HepG2 (cell line): ENCODE results near the gene COLEC12. TPM values are rescaled to one million over a fixed set of nuclear protein-coding genes. Genes with fewer than 3 reads are reported as not detected.
A peak's percentile ranks its signal among the peaks of the same experiment; 100 is the strongest.

Experiments used
- ATAC-seq: fragments of 200-7000 bp; cut with Tn5 transposase; 3 replicates; pipeline ENCODE4 v1.9.1; 2020; ENCODE audit warnings: mild to moderate bottlenecking, moderate library complexity
- BruUV-seq: library from RNA; stranded (reverse); fragments of 400-500 nt; replicated peaks from 2 replicates; lab custom pipeline; 2021; lab: Mats Ljungman, UMichigan
- CTCF ChIA-PET: fragments of 300-600 bp; formaldehyde crosslinking; extraction: SDS; loops from one replicate; lab custom pipeline; 2021; ENCODE audit warnings: low total read pairs, inconsistent platforms, low intra/inter-chr PET ratio; lab: Yijun Ruan, JAX
- POLR2A ChIA-PET: fragments of 350-600 bp; sonication (Branson Sonifier 250); formaldehyde crosslinking; loops from one replicate; lab custom pipeline; 2020; ENCODE audit warnings: antibody characterized with exemption, inconsistent platforms; lab: Yijun Ruan, JAX
- DNase-seq: peaks from one replicate; pipeline ENCODE4 v3.0.0-alpha.2; 2015; ENCODE audit warnings: low spot score
- FAIRE-seq: peaks from 3 replicates; lab custom pipeline; 2011; peaks lifted over from hg19 to GRCh38; lab: Jason Lieb, UNC
- H2AFZ ChIP-seq: one replicate; pipeline ENCODE4 v1.6.1; 2011; ENCODE audit warnings: low read length, inconsistent platforms
- H3K27ac ChIP-seq: fragments of 300-600 bp; 3 replicates; pipeline ENCODE4 v1.8.0; 2011; ENCODE audit warnings: mixed run types, mild to moderate bottlenecking, mixed read lengths, low read length, inconsistent platforms; ENCODE audit not compliant: insufficient read depth; ENCODE audit errors: extremely low read length
- H3K27me3 ChIP-seq, 2 experiments: fragments of 200-600 bp in 1 of 2; 2 replicates in 1 of 2; 3 replicates in 1 of 2; pipeline versions ENCODE4 v1.6.0 to v1.8.0; 2011; ENCODE audit warnings: low read length in 2 of 2, mild to moderate bottlenecking in 2 of 2, moderate library complexity in 2 of 2, inconsistent platforms in 1 of 2; ENCODE audit not compliant: insufficient read depth in 2 of 2, control insufficient read depth in 1 of 2
- H3K36me3 ChIP-seq, 2 experiments: fragments of 200-600 bp in 1 of 2; replicated peaks in 1 of 2; 2 replicates in 1 of 2; 3 replicates in 1 of 2; pipeline versions ENCODE4 v1.5.1 to v1.8.0; 2011; ENCODE audit warnings: low read length in 2 of 2, inconsistent platforms in 1 of 2; ENCODE audit not compliant: insufficient read depth in 2 of 2, control insufficient read depth in 1 of 2
- H3K4me1 ChIP-seq: 2 replicates; pipeline ENCODE4 v1.5.1; 2012; ENCODE audit warnings: low read length, inconsistent platforms; ENCODE audit not compliant: insufficient read depth
- H3K4me2 ChIP-seq: 2 replicates; pipeline ENCODE4 v1.6.0; 2011; ENCODE audit warnings: low read depth, low read length, inconsistent platforms
- H3K4me3 ChIP-seq, 3 experiments: fragments of 200-600 bp in 1 of 3; sonication (generic), shearing (Covaris generic) in 1 of 3; replicated peaks in 1 of 3; 2 replicates each; pipeline ENCODE4 v1.5.1; 2011 to 2016; ENCODE audit warnings: low read length in 3 of 3, inconsistent platforms in 2 of 3, low read depth in 2 of 3, mild to moderate bottlenecking in 2 of 3, control low read depth in 1 of 3, mixed read lengths in 1 of 3; ENCODE audit not compliant: insufficient read depth in 1 of 3
- H3K79me2 ChIP-seq: one replicate; pipeline ENCODE4 v1.6.1; 2011; ENCODE audit warnings: low read length, inconsistent platforms; ENCODE audit not compliant: insufficient read depth
- H3K9ac ChIP-seq: 2 replicates; pipeline ENCODE4 v1.6.0; 2011; ENCODE audit warnings: mild to moderate bottlenecking, low read depth, low read length, inconsistent platforms; ENCODE audit not compliant: insufficient read depth
- H3K9me3 ChIP-seq: 2 replicates; pipeline ENCODE4 v1.5.1; 2012; ENCODE audit warnings: mild to moderate bottlenecking, low read length
- H4K20me1 ChIP-seq: 2 replicates; pipeline ENCODE4 v1.6.0; 2011; ENCODE audit warnings: inconsistent platforms, mild to moderate bottlenecking, low read length, moderate library complexity; ENCODE audit not compliant: insufficient read depth
- BHLHE40 ChIP-seq: IDR thresholded peaks from 2 replicates; pipeline ENCODE4 v1.6.1; 2011; ENCODE audit warnings: low read length, improper control_type of control experiment
- FOSL2 ChIP-seq: sonication (generic); formaldehyde crosslinking; IDR thresholded peaks from 2 replicates; pipeline ENCODE4 v1.4.0; 2020; ENCODE audit warnings: missing genetic modification reagents
- RAD21 ChIP-seq: fragments of 450-650 bp; formaldehyde crosslinking; IDR thresholded peaks from 2 replicates; pipeline ENCODE4 v1.5.0; 2020; ENCODE audit warnings: mild to moderate bottlenecking
- SMC3 ChIP-seq: IDR thresholded peaks from 2 replicates; pipeline ENCODE4 v1.6.1; 2011; ENCODE audit warnings: low read length, improper control_type of control experiment
- STAG1 ChIP-seq: sonication (generic); formaldehyde crosslinking; IDR thresholded peaks from 2 replicates; pipeline ENCODE4 v1.4.0; 2020; ENCODE audit warnings: missing genetic modification reagents
- ZNF747 ChIP-seq: sonication (generic); formaldehyde crosslinking; IDR thresholded peaks from 2 replicates; pipeline ENCODE4 v1.8.1; 2023; ENCODE audit warnings: missing genetic modification reagents, mild to moderate bottlenecking, borderline replicate concordance
- WGBS: methylation state at CpG from one replicate; pipeline ENCODE4 v1.1.6; 2017; ENCODE audit warnings: low lambda C conversion rate; 5-methylcytosine and 5-hydroxymethylcytosine counted together
- in situ Hi-C: cut with HindIII; loops from 2 replicates; pipeline ENCODE4 v1.10.0; 2017; ENCODE audit warnings: low pct_unique_long_range_greater_than_20kb; ENCODE audit not compliant: extremely low pct_ligation_motif_present
- intact Hi-C: fragments of 100-400 bp; cut with micrococcal nuclease; formaldehyde crosslinking; loops from one replicate; pipeline ENCODE4 v1.10.0; 2022; ENCODE audit not compliant: unreplicated experiment
- polyA plus RNA-seq, 8 experiments: library from polyadenylated mRNA; depleted of rRNA in 3 of 8; stranded (reverse) in 7 of 8; unstranded in 1 of 8; fragments of >200 nt; fragmentation: Illumina TruSeq in 4 of 8; extraction: Trizol in 4 of 8; gene quantifications; 2 replicates each; pipeline versions ENCODE4 v1.2.1 to v1.2.3, GENCODE V29; 2011 to 2016; ENCODE audit warnings: low read depth in 4 of 8, missing spikeins in 1 of 8, mixed read lengths in 1 of 8; ENCODE audit not compliant: insufficient read depth in 1 of 8
- total RNA-seq, 5 experiments: library from RNA; depleted of rRNA; stranded (reverse); fragments of >200 nt; fragmentation: Illumina TruSeq; extraction: Trizol; gene quantifications; 2 replicates each; pipeline ENCODE4 v1.2.3, GENCODE V29; 2016; ENCODE audit warnings: low read depth in 1 of 5
- TF ChIP-seq, protein P1 (sequence below): sonication (generic); formaldehyde crosslinking; IDR thresholded peaks from 2 replicates; pipeline ENCODE4 v1.5.0; 2020; ENCODE audit warnings: mild to moderate bottlenecking, missing genetic modification reagents, moderate library complexity

The COLEC12 gene
- total and polyA plus RNA-seq, 2 of the 13 experiments (the other 11 are each of a cell fraction or from before 2014, with no cell fraction given) = 0.02 to 0.11 TPM

DNA sequence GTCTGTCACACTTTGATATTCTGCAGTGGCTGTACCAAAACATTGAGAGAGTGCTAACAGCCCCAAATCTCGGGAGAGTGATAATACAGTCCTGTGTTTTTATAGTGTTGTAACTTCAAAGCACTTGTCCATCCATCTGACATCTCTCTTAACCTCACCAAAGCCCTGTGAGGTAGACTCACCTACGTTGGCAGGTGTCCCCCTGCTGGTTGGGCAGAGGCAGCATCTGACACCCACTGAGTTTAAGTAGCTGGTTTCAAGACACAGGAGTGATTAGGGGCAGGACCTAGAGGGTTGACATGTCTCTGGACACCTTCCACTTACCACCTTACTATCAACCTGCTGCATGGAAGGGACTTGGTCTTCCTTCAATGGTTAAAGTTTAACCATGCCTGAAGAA lies 22.9 kb downstream of the COLEC12 start:
- in situ Hi-C loops (no loop called here), intact Hi-C loops (loop anchor here (5.0 kb wide), 2 partner anchors 155 to 210 kb away; partner anchors contain the start of gene THOC1)
- H3K36me3 ChIP-seq = no peaks in the 10 kb centered on the region
- no peaks in the 10 kb centered on the region for H3K79me2 ChIP-seq
- peaks cover 0 to 4% of the 10 kb centered on the region in 2 experiments; a peak in 2 of 5 replicates for H3K27me3 ChIP-seq
- no peaks in the 10 kb centered on the region for H4K20me1 ChIP-seq
- peak; percentile 65; the same call in 2 of the 3 replicates for ATAC-seq
- POLR2A ChIA-PET = no interaction called here
- no peak overlapping the region for H3K9ac ChIP-seq
- peak; percentile 25; the same call in 1 of the 2 replicates for TF ChIP-seq RAD21 (CRISPR knock-in tag)
- TF ChIP-seq, protein P1, sequence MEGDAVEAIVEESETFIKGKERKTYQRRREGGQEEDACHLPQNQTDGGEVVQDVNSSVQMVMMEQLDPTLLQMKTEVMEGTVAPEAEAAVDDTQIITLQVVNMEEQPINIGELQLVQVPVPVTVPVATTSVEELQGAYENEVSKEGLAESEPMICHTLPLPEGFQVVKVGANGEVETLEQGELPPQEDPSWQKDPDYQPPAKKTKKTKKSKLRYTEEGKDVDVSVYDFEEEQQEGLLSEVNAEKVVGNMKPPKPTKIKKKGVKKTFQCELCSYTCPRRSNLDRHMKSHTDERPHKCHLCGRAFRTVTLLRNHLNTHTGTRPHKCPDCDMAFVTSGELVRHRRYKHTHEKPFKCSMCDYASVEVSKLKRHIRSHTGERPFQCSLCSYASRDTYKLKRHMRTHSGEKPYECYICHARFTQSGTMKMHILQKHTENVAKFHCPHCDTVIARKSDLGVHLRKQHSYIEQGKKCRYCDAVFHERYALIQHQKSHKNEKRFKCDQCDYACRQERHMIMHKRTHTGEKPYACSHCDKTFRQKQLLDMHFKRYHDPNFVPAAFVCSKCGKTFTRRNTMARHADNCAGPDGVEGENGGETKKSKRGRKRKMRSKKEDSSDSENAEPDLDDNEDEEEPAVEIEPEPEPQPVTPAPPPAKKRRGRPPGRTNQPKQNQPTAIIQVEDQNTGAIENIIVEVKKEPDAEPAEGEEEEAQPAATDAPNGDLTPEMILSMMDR (CRISPR knock-in tag) = peak; percentile 66
- TF ChIP-seq BHLHE40 = no peak
- TF ChIP-seq SMC3 = peak; percentile 64; the same call in 1 of the 2 replicates
- TF ChIP-seq ZNF747 (CRISPR knock-in tag) = no peak
- TF ChIP-seq STAG1 (CRISPR knock-in tag) = peak; percentile 77
- peak; percentile 22; the same call in 1 of the 2 replicates for TF ChIP-seq FOSL2
- H3K4me1 ChIP-seq = peaks cover 66% of the 10 kb centered on the region
- 11% methylated on average over 2 of the region's 2 CpGs for WGBS
- H3K4me3 ChIP-seq = no peak overlapping the region
- no peaks in the 10 kb centered on the region for H3K9me3 ChIP-seq
- CTCF ChIA-PET = interaction anchor here (1.2 kb wide), 1 partner anchor 191 kb away, joined by 4 read pairs; no protein-coding TSS in a partner anchor
- H2AFZ ChIP-seq = no peak overlapping the region
- BruUV-seq = no TSS peak
- no peak overlapping the region for H3K4me2 ChIP-seq
- DNase-seq = peak; percentile 27
- FAIRE-seq = peak; percentile 44
- no peak overlapping the region for H3K27ac ChIP-seq
